ENCODE results near the gene TCEA2. TPM values are rescaled to one million over a fixed set of nuclear protein-coding genes. Genes with fewer than 3 reads are reported as not detected.

Gene TCEA2
- total RNA-seq, 1 donor from 2014 or later = 73.1 TPM

DNA sequence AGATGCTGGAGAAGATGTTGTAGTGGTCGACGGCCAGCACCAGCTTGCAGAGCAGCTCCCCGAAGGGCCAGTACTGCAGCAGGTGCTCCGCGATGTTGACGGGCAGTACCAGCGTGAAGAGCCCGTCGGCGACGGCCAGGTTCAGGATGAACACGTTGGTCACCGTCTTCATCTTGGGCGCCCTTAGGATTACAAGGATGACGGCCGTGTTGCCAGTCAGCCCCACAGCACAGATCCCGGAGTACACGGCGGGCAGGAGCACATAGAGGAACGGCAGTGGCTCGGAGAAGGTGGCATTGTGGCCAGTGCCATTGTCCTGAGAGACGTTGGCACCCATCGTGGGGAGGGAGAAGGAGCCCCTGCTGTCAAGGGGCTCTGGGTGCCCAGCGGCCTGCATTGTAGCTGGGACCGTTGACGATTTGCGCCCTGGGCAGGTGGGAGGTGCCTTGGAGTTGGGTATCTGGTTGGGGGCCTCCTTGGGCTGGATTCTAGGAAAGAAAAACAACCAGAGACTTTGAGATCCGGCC is 43.5 kb downstream of the TCEA2 start:
- TF ChIP-seq, protein P1, sequence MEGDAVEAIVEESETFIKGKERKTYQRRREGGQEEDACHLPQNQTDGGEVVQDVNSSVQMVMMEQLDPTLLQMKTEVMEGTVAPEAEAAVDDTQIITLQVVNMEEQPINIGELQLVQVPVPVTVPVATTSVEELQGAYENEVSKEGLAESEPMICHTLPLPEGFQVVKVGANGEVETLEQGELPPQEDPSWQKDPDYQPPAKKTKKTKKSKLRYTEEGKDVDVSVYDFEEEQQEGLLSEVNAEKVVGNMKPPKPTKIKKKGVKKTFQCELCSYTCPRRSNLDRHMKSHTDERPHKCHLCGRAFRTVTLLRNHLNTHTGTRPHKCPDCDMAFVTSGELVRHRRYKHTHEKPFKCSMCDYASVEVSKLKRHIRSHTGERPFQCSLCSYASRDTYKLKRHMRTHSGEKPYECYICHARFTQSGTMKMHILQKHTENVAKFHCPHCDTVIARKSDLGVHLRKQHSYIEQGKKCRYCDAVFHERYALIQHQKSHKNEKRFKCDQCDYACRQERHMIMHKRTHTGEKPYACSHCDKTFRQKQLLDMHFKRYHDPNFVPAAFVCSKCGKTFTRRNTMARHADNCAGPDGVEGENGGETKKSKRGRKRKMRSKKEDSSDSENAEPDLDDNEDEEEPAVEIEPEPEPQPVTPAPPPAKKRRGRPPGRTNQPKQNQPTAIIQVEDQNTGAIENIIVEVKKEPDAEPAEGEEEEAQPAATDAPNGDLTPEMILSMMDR (IDR thresholded peaks at IDR 0.05) = no peak
- Mint-ChIP-seq H3K27me3 (ENCODE audit: unreplicated experiment) (peaks cover 25% of the 10 kb centered on the region), H3K27ac (ENCODE audit: unreplicated experiment) (no peak overlapping the region), H3K4me1 (ENCODE audit: unreplicated experiment) (peaks cover 3% of the 10 kb centered on the region), H3K4me3 (ENCODE audit: unreplicated experiment) (no peak overlapping the region), H3K36me3 (ENCODE audit: unreplicated experiment) (no peaks in the 10 kb centered on the region), H3K9me3 (ENCODE audit: unreplicated experiment) (no peaks in the 10 kb centered on the region)
- no peak for DNase-seq (ENCODE audit: extremely low spot score, unreplicated experiment)

- peaks cover 23% of the 10 kb centered on the region for H3K27me3 Mint-ChIP-seq (ENCODE audit: unreplicated experiment)
- H3K27ac Mint-ChIP-seq (ENCODE audit: unreplicated experiment) = no peak within 1 kb of the TSS
- H3K4me1 Mint-ChIP-seq (ENCODE audit: unreplicated experiment) = peaks cover 2% of the 10 kb centered on the region
- H3K36me3 Mint-ChIP-seq (ENCODE audit: unreplicated experiment) = no peaks in the 10 kb centered on the region
- no peak for DNase-seq (ENCODE audit: extremely low spot score, unreplicated experiment)
- no peaks in the 10 kb centered on the region for H3K9me3 Mint-ChIP-seq (ENCODE audit: unreplicated experiment)
- H3K4me3 Mint-ChIP-seq (ENCODE audit: unreplicated experiment) = no peak within 1 kb of the TSS
- TF ChIP-seq, protein P1 (IDR thresholded peaks at IDR 0.05) = no peak
Measured at GRCh38 chr20:64106981-64107735, 44.2 kb downstream of the TCEA2 start, which contains the start of gene NPBWR2. Gene NPBWR2 (minus strand): TSS chr20:64107565. CDS start chr20:64106831, 734 bp downstream.

DNA sequence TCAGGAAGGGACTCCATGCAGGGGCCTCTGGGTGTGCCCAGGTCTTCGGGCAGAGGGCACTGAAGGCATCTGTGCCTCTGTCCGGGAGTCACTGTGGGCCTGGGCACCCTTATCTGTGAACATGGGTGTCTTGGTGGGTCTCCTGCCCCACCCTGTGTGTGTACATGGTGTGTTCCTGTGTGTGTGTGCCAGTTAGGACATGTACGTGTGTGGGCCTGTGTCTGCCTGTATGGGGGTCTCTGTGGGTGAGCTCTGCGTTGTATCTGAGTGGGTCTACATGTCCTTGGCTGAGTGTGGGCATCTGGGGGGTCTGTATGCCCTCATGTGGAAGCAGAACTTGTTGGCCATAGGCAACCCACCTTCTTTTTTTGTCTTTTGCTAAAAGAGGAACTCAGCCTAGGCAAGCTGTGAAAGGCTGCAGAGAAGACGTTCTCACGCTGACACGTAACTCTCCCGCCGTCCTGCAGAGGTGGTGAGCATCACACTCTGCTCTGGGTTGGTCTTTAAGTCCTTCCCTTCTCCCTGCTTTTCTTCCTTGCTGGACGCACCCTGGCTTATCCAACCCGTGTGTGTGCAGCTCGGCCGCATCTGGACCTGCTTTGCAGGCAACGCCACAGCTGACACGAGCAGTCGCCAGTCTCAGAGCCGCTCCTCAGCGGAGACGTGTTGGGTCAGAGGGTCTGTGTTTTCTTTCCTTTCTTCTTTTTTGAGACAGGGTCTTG is 44.9 kb downstream of the TCEA2 start:
- Mint-ChIP-seq H3K4me3 (ENCODE audit: unreplicated experiment) (no peak overlapping the region), H3K9me3 (ENCODE audit: unreplicated experiment) (no peaks in the 10 kb centered on the region), H3K36me3 (ENCODE audit: unreplicated experiment) (no peaks in the 10 kb centered on the region), H3K27ac (ENCODE audit: unreplicated experiment) (no peak overlapping the region), H3K4me1 (ENCODE audit: unreplicated experiment) (no peaks in the 10 kb centered on the region), H3K27me3 (ENCODE audit: unreplicated experiment) (peaks cover 20% of the 10 kb centered on the region)
- TF ChIP-seq, protein P1 (IDR thresholded peaks at IDR 0.05) = no peak
- DNase-seq (ENCODE audit: extremely low spot score, unreplicated experiment) = no peak

DNA sequence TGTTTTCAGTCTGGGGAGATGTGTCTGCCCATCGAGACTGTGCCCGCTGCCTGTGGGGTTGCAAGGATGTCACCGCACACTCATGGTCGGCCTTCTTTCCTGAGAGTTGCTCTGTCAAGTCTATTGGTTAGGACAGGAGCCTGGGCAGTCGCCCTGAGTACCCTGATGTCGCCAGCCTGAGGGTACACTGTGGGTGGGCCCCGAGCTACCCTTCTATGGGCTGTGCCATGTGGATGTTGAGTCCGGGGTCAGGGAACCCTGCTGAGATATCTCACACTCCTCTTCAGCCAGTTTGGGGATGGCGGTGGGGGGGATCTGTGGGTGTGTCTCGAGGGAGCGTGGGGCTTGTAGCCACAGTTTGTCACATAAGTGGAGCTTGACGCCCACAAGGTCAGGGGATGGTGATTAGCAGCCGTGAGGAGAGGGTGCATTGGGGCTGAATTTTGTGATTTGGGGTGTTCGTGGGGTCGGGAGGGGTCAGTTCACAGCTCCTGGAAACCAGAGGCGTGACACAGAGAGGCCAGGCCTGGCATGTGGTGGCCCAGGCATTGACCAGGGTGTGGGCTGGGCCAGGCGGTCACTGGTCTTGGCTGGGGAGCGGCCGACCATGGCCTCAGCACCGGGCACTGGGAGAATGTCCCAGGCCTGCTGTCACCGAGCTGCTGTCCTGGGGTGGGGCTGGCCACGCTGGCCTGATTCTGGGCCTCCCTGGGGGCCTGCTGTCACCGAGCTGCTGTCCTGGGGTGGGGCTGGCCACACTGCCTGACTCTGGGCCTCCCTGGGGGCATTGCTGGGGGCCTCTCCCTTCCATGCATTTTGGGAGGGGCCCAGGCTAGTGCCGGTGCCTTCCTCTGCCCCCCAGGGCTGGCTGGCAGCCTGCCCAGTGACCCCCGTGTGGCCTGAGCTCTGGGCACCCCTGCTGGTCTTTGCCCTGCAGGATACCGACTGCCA is 46.0 kb downstream of the TCEA2 start:
- H3K4me1 Mint-ChIP-seq (ENCODE audit: unreplicated experiment) = no peaks in the 10 kb centered on the region
- no peaks in the 10 kb centered on the region for H3K9me3 Mint-ChIP-seq (ENCODE audit: unreplicated experiment)
- DNase-seq (ENCODE audit: extremely low spot score, unreplicated experiment) = no peak
- peaks cover 10% of the 10 kb centered on the region for H3K27me3 Mint-ChIP-seq (ENCODE audit: unreplicated experiment)
- no peak overlapping the region for H3K27ac Mint-ChIP-seq (ENCODE audit: unreplicated experiment)
- no peaks in the 10 kb centered on the region for H3K36me3 Mint-ChIP-seq (ENCODE audit: unreplicated experiment)
- H3K4me3 Mint-ChIP-seq (ENCODE audit: unreplicated experiment) = no peak overlapping the region
- TF ChIP-seq, protein P1 (IDR thresholded peaks at IDR 0.05) = no peak
